Jurkat, Clone E6-1 (cell line): ENCODE measurements around the gene ZNF789.

Experiments used
- DNase-seq: peaks from one replicate; pipeline ENCODE4 v3.0.0-alpha.2; 2011; ENCODE audit warnings: low read depth, low spot score
- H3K4me3 ChIP-seq: 2 replicates; pipeline ENCODE4 v1.5.1; 2011; ENCODE audit warnings: mild to moderate bottlenecking, low read length, control low read depth, moderate library complexity

Gene ZNF789

GRCh38 chr7:99457050-99457649 lies 15.5 kb upstream of the ZNF789 start:
- H3K4me3 ChIP-seq, result no peak overlapping the region
- no peak for DNase-seq

DNA sequence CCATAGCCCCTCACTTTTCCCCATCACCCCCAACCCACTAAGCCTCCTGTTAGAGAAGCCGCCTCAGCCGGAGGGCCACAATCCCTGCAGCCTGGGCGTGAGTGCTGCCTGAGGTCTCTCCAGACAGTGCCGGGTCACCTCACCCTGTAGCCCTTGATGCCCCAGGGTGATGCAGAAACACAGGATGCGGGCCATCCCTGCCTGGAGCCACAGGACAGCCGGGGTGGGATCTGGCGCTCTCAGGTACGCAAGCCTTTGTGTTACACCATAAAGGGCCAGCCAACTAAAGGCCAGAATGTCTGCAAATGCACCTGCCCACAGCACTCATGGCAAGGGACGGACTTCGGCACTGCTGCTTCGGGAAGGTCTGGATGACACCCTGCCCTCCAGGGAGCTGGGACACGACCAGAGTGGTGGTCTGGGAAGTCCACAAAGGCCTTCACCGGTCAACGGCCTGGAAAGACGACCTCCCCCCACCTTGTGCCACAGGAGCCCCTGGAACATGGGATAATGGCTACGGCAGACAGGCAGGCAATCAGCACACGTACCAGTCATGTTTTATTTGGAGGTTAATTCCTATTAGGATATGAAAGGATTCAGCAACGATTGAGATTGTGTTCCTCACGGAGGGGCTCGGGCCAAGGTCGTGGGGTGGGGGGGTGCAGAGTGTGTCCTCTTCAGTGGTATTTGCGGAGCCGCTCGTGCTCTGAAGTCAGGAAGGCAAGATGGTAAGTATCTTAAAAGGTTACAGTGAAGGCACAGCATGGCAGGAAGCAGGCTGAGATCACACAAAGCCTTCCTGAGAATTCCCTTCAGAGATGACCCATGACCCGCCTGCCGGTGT lies 14.8 kb upstream of the ZNF789 start:
- no peak for DNase-seq
- no peak overlapping the region for H3K4me3 ChIP-seq

DNA sequence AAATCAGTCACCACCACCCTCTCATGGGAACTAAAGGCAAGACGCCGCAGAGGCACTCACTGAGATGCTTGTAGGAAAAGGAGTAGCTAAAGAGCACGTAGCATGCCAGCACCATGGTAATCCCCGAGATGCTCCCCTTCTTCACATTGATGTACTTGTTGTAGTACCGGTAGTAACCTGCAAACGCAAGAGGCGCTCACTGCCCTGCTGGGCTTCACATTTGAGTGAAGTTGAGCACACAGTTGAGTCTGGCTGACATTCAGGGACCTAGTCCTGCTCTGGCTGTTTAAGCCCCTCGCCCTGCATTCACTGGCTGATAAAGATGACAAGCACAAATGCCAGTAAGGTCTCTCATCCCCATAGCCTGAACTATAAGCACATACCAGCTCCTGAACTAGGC lies 13.6 kb upstream of the ZNF789 start:
- no peak overlapping the region for H3K4me3 ChIP-seq
- DNase-seq, result peak; percentile 47

DNA sequence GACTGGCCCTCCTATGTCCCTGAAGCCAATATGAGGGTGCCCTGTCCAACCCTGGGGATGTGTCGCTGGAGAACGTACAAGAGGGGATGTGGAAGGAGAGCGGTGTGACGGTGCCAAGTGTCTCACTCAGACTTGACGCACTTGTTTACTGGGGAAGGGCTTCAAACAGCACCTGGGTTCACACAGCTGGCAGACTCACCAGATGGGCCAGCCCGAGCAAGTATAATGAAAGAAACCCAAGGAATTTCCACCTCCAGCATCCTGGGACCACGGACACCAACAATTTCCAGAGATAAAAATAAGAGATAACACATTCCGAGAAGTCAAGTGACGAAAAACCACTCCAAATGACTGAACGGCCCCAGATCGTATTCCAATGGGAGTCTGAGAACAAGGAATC lies 12.0 kb upstream of the ZNF789 start:
- no peak overlapping the region for H3K4me3 ChIP-seq
- DNase-seq, result no peak

- no peak overlapping the region for H3K4me3 ChIP-seq
- no peak for DNase-seq
Measured at GRCh38 chr7:99461221-99461620, 11.5 kb upstream of the ZNF789 start.

- H3K4me3 ChIP-seq, result peak overlapping the region; percentile 96
- DNase-seq, result no peak
Measured at GRCh38 chr7:99465421-99465768, 7.3 kb upstream of the ZNF789 start.

DNA sequence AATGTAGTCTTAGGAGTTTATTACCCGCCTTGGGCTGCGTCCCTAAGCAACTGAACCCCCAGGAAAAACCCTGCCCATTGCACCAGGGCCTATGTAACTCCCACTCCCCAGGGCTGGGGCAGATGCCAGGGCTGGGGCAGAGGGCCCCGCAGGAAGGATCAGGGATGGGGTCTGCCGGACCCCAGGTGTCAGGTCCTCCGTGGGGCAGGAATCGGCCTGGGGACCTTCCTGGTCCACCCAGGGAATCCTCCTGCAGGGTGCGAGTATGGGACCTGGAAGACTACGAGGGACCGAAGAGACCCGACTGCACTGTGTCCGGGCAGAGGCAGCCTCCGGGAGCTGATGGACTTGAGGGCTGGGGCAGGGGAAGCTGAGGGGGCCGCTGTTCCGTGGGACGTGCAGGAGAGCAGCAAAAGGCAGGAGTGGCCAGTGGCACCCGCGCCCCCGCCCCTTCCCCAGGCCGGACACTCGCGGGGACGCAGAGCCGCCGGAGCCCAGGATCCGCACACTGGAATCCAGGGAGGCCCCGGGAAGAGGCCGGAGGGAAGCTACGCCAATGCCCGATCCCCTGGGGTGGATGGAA lies 4.3 kb upstream of the ZNF789 start:
- no peak for DNase-seq
- no peak overlapping the region for H3K4me3 ChIP-seq

DNA sequence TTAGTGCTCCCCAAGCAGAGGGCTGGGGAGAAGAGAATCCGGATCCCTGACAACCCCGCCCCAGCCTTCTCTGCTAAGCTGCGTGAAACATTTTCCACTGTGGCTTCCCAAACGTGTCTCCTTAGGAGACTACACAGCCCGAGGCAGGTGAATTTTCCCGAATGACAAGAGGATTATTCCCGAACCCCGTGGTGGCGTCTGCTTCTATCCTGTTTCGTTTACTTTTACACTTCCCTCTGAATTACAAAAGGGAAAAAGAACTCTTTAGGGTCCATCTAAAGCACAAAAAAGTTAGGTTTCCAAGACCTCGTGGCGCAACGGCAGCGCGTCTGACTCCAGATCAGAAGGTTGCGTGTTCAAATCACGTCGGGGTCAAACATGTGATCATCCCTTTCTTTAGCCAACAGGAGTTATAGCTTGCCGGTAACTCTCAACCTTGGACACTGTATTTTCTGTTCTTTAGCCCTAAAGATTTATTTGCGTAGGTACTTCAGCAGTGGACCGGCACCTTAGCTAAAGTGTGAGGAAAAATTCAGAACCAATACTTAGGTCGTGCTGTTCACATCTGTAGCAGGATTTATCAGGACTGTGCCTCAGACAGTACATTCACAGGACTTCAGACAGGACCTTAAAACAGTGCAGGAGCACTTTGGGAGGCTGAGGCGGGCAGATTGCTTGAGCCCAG lies 3.2 kb upstream of the ZNF789 start:
- DNase-seq, result no peak
- no peak overlapping the region for H3K4me3 ChIP-seq

DNA sequence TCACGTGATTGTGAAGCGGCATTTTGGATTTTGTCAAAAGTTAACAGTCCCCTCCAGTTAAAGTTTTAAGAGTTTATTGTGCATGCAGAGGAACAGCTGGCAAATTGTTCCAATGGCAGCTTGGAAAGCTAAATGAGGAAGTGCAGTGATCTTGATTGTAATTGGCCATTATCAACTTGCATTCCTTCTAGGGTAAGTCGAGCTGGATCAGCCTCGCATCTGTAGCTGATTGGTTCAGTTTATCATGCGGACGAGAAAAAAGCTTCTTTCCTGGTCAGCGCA lies 566 bp downstream of the ZNF789 start:
- peak overlapping the region; percentile 95 for H3K4me3 ChIP-seq
- peak; percentile 72 for DNase-seq

DNA sequence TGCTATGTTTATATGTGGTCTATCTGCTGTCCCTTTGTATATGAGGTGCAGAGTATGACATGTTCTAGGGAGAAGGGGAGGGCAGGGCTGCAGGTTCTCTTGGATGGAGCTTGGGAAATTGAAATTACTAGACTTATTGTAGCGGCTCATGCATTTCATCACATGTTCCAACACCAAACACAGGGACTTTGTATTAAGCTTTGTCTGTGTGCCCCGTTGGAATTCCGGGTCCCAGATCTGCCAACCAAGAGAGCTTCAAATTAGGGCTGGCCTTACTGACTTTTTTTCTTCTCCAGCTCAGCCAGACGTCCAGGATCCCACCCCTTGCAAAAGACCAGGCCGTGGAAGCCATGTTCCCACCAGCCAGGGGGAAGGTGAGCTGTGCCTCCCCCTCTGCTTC lies 3.4 kb downstream of the ZNF789 start:
- no peak for DNase-seq

DNA sequence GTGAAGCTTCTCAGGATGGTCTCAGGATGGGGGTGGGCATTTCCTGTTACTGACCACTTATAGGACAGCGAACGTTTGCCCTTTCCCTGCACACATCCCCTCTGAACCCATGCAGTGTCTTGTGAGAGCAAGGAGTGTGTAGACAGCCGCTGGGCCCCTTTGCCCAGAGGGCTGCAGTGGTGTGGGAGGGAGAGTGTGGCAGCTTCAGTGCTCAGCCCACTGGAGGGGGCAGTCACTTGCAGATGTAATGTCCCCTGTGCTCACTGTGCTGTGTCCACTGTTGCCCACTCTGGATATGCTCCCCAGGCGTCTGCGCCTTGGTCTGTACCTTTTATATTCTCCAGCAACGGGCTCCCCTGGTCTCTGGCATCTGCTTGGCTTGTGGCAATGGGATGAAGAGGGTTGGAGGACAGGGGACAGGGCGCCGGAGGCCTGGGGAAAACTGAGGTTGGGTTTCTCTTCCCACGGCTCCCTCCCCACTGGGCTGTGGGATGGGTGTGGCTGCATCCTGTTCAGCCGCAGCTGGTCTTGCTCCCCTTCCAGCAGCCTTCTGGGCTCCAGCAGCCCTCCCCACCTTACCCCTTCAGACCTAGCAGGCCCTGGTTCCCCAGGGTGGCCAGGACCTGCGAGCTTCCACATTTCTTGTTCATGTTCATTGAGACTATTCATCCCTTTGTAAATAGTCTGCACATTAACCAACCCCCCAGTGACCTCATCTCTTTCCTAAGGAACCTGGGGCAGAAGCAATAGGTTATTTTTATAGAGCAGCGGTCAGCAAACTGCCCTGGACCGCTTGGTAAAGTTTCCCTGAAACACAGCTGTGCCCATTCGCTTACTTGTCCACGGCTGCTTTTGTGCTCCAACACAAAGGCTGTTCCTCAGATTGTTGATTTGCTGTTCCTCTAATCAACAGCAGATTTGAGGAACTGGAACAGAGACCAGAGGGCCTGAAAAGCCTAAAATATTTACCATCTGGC lies 6.1 kb downstream of the ZNF789 start:
- no peak for DNase-seq
- no peak overlapping the region for H3K4me3 ChIP-seq

More for the DNA sequence above, 3.4 kb downstream of the ZNF789 start:
- H3K4me3 ChIP-seq, result no peak overlapping the region

- DNase-seq, result no peak
- no peak overlapping the region for H3K4me3 ChIP-seq
Measured at GRCh38 chr7:99485094-99485493, 12.4 kb downstream of the ZNF789 start.

GRCh38 chr7:99489235-99489634 lies 16.5 kb downstream of the ZNF789 start:
- H3K4me3 ChIP-seq, result no peak overlapping the region
- DNase-seq, result no peak

DNA sequence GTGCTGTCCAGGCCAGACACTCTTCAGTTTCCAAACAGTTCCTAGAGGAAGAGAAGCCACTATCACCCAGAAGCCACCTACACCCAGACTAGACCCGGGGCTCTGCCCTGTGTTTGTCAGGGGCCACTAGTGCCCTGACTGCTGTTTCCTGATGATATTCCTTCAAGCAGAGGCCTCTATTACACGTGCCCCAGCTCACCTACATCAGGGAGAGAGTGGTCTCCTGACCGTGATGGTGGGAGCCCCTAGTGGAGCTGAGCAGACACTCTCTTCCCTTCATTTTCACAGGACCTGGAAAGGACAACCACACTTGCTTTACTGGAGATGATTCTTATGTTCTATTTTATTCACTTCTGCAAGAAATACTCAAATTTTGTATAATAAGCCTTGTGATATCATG lies 18.2 kb downstream of the ZNF789 start:
- H3K4me3 ChIP-seq, result no peak overlapping the region
- DNase-seq, result no peak

DNA sequence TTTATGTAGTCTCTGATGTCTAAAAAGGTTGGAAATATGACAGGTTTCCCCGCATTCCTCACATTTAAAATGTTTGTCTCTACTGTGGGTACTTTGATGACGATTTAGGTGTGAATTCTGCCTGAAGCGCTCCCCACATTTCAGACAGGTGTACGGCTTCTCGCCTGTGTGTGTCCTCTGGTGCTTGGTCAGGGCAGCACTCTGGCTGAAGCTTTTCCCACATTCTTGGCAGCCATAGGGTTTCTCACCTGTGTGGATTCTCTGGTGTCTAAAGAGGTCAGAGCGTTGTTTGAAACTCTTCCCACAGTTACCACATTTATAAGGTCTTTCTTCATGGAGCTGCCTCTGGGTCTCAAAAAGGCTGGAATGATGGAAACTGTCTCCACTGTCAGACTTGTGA lies 21.1 kb downstream of the ZNF789 start:
- no peak for DNase-seq
- H3K4me3 ChIP-seq, result no peak overlapping the region

GRCh38 chr7:99497766-99498545 lies 25.3 kb downstream of the ZNF789 start:
- peak; percentile 55 for DNase-seq

DNA sequence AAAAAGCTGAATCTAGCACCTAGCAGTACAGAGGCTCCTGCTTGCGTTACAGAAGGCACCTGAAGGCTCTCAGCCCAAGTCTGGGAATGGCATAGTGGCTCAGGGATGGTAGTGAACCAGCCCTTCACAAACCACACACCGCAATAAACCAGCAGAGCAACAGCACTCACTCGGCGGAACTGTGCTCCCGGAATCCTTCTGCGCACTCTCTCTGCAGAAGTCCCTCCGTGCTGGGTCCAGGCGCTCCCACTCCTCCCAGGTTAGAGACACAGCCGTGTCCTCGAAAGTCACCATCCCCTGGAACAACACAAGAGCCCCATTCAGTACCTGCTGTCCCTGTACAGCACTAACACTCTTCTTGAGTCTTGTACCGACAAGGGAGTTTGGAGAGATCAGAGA lies 25.9 kb downstream of the ZNF789 start:
- no peak for DNase-seq
- H3K4me3 ChIP-seq, result peak overlapping the region; percentile 97

More at GRCh38 chr7:99497766-99498545, 25.3 kb downstream of the ZNF789 start:
- H3K4me3 ChIP-seq, result peak overlapping the region; percentile 97

DNA sequence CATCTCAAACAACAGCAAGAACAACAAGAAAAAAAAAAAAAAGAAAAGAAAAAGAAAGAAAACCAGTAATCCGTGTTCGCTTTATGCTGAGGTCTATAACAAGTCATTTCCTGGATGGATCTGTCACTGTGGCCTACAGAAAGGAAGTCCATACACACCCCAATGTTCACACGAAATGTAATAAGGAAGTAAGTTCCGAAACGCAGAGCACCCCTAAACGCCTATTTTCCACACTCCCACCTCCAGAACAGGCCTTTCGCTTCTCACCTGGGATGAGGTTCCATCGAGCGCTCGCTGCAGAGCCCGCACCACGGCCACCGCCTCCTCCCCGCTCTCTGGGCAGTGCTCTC lies 26.7 kb downstream of the ZNF789 start:
- no peak for DNase-seq
- peak overlapping the region; percentile 97 for H3K4me3 ChIP-seq
